ENCODE results near the gene EGF.
"Not testable (repeated sequence)": the region's sequence is repeated elsewhere in the genome, so short reads cannot be mapped to it uniquely, and the experiment has no call there.

Gene EGF

DNA sequence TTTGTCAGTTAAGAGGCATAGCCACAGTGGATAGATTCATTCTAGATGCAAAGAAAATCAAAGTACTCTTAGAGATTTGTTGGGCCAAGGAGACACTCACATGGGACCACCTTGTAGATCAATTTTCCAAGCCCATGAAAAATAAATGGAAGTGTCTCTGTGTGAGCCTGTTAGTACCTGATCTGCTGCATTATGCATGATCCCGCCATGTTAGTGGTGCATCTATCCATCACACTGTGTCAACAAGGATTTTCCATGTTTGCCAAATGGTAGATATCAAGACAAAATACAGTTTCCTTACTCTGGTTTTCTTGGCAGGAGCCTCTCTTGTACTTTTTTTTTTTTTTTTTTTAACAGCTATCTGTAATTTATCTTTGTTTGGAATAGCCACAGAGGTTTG is 112.4 kb downstream of the EGF start:
- no peak for DNase-seq (ENCODE audit: low read depth in 2 of 2, low spot score in 1 of 2)

DNA sequence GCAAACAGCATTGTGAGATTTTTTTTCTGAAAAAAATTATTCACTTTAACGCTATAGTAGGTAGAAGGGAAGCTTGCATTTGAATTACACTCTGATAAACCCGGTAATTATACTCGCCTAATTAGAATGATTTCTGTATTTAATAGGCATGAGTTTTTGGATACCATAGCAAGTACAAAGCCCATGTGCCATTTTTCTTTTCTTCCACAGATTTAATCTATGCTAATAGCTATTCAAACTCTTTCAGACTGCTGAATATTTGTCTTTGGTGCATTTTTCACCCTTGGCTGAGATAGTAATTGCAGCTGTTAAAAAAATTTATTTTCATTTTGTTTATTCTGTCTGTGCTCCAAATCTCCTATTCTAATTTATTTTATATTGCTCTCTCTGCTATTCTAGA is 113.0 kb downstream of the EGF start:
- DNase-seq (ENCODE audit: low read depth in 2 of 2, low spot score in 1 of 2), result no peak

DNA sequence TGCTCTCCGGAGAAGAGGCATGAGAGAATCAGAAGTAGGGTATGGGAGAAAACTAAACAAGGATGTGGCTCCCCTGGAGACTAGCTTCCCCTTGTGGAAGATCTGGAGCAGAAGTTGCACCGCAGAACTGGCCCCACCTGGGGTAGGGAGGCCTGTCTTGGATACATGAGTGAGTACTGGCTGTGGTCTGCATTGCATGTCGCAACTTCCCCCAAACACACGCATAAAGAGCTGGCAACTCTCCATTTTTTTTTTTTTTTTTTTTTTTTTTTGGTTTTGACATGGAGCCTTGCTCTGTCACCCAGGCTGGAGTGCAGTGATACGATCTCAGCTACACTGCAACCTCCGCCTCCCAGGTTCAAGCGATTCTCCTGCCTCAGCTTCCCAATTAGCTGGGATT is 119.9 kb downstream of the EGF start:
- no peak for DNase-seq (ENCODE audit: low read depth in 2 of 2, low spot score in 1 of 2)

DNA sequence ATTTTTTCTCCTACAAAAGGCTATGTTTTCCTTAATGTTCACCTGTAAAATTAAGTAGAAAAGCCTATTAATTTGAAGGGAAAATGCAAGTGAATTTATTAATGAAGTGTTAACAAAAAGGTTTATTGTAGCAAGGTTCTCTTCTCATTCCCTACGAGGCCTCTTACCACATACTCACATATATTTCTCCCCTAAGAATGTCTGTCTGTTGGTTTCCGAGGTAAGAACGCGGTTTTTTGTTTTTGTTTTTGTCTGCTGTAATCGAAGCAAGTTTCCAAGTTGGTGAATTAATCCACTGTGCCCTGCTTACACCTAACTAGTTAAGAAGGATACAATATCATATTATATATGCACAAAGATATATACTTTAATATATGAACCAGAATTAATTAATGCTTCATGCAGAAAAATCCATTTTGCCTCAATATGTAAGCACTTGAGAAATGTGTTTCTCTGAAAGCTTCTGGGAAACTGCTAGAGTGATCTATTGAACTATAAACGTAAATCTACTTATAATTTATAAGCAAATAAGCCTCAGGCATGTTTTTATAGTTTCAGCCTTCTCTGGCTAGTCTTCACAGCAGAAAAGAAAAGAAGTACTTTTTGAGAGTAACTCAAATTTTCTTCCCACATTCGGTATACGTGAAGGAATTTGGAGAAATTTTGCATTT is 120.8 kb downstream of the EGF start:
- DNase-seq (ENCODE audit: low read depth in 2 of 2, low spot score in 1 of 2), result no peak

DNA sequence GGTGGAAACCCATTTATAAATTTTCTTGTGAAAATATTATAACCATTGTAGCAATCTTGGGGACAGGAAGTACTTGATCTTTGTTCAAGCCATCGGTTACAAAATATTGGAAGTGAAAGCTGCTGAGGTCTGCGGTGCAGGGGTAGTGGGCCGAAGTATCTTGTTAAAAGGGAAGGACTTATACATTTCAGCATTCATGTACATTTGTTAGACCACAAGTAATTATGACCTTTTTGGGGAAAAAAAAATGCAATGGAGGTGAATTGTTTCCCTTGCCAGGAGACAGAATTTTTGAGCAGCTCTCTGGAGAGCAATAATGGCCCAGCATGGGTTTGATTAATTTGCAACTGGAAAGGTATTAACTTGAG is 121.3 kb downstream of the EGF start:
- DNase-seq (ENCODE audit: low read depth in 2 of 2, low spot score in 1 of 2), result no peak

DNA sequence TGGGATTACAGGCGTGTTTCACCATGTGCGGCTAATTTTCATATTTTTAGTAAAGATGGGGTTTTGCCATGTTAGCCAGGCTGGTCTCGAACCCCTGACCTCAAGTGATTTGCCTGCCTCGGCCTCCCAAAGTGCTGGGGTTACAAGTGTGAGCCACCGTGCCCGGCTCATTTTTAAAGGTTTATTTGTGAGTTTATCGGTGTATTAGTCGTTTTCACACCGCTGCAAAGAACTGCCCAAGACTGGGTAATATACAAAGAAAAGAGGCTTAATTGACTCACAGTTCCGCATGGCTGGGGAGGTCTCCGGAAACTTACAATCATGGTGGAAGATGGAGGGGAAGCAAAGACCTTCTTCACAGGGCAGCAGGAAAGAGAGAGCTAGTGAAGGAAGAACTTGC is 126.5 kb downstream of the EGF start:
- DNase-seq (ENCODE audit: low read depth in 2 of 2, low spot score in 1 of 2), result not testable (repeated sequence)

DNA sequence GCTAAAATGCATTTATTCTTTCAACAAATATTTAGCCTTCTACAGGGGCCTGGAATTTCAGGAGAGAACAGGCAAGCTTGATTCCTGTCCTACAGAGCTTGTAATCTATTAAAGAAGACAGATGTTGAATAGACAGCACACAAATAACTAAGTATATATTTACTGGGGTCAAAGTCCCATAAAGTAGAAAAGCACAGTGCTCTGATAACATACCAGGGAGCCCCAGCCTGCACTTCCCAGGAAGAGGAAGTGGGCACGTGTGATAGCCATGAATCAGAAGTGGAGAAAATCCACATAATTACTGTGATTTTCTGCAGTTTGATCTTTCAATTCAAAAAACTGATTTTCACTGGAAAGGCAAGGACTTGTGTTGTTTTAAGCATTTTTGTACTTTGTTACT is 129.1 kb downstream of the EGF start:
- no peak for DNase-seq (ENCODE audit: low read depth in 2 of 2, low spot score in 1 of 2)

DNA sequence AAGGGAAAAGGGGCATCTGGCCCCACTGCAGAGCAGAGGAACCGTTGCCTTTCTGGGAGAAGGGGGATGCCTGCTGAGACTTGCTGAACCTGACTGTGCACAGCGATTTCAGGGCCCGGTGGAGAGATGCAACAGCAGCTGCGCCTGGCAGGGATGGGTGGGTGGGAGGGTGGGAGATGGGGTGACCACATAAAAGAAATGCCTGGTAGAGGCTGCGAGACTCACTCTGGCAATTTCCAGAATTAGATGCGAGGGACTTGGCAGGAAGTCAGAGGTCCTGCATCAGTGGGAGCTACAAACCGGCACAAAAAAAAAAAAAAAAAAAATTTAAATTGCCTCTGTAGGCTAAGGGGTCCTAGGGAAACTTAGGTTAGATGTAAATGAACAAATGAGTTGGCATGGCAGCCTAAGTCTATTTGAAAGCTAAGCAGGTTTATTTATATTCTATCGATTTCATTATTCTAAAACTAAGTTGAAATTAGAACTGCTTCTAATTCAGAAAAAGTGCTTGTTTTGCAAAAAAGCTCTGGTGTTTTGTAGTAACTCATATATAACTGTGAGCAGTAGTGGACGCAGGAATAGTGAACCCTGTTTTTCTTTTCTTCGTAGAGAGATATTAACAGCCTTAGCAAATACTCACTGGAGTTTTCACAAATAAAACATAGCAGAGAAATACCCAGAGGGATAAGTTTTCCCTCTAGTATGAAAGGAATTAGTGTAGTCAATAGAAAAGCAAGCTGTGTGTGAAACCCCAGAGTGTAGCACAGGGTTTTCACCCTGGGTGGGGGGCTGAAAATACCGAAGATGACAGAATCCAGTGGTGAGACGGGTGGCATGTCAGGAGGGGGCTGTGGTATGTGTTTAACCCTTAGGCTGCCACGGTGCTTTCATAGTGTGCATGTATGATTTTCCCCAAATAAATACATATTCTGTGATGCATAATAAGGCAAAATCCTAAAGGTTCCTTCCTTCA is 130.1 kb downstream of the EGF start:
- no peak for DNase-seq (ENCODE audit: low read depth in 2 of 2, low spot score in 1 of 2)

DNA sequence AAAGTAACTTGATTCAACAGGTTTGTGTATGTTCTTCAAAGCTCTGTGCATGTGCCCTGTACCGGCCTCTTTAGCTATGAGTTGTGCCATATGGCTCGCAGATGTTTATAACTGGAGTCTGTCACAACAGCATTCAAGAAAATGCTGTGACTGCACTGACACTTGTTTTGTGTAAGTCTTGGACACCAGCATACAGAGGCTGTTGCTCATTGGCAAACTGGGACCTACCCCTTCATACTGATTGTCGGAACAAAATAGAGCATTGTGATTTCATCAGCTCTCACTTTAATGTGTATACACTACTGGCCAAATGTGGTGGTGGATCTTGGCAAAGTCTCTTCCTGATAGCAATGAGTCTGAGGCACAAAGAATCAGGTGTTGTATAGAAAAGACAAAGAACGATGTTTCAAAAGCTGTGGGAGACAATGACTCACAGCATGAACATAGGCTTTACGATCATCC is 133.9 kb downstream of the EGF start:
- DNase-seq (ENCODE audit: low read depth in 2 of 2, low spot score in 1 of 2), result no peak

DNA sequence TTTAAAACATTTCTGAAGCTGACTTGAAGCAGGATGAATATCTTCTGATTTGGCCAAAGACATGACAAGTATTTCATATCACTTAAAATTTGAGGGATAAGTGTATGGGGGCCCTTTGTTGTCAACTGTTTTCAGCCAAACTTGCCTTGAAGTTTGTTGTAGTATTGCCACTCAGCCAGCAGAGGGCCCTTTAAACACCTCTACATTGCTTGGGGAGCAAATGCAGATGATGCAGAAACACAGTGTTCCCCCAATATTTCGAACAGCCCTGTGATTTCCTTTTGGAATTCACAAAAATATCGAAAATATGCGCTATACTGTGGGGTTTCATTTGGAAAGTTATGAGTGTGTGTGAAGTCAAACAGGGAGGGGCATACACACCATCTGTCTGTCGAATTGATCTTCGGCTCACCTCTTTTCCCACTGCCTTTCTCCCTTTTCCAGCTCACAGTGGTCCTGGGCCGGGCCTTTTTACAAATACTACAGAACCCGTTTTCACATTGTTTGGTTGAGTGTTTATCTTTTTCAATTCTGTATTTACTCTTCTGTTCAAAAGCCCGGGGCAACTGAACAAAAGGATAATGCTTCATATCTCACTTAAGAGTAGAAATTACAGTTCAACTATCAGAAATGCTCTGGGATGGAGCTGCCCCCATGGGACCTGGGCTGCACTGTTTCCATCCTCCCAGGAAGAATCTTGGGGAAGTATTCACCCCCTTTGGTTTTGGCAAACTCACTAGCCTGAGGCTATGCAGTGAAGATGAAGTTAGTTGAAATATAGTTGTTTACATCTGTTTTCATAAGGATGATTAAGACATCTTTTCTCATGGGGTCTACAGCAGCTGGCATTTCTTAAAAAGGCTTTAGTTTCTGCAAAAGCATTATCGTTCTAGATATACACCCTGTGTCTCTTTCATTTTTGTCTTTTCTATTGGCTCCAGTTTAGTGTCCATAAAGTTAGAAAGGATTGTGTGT is 137.6 kb downstream of the EGF start:
- DNase-seq (ENCODE audit: low read depth in 2 of 2, low spot score in 1 of 2), result peak; percentile 19 to 20

DNA sequence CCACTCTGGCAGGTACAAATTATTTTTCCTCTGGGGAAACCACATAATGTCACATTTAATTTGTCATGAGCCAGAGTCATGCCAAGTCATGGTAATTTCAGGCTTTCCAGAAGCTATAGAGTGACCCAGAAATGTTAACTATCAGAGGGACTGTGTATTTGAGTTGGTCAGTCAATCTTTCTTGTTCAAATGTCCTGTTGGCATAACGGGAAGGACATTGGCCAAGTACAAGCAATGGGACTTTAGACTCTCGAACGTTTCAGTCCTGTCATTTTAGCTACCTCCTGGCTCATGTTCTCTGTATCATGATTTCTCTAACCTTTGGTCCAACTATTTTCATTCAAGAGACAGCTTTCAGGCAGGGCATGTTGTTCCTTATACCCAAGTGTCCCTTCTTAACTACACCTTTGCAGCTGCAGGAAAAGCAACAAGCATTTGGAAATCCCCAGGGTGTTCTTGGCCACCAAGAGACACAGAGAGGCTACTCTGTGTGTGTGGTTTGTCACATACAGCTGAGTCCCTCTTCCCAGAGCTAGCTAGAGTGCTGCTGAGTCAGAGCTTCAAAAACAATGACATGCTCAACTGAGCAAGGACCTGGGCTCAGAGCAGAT is 142.6 kb downstream of the EGF start:
- DNase-seq (ENCODE audit: low read depth in 2 of 2, low spot score in 1 of 2), result no peak

DNA sequence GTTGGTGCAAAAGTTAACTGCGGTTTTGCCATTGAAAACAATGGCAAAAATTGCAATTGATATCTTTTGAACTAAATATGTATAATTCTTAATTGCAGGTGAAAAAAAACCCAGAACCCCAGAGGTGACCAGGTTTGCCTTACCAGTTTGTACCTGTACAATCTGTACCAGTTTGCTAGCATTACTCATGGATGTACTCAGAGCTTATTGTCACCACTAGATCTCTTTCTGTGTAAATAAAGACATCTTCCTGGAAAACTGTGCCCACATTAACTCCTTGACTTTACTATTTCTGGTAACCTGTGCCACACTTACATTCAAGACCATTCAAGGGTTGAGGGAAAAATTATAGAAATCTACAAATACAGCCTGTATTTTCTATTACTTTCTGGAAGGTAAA is 146.0 kb downstream of the EGF start:
- DNase-seq (ENCODE audit: low read depth in 2 of 2, low spot score in 1 of 2), result no peak

DNA sequence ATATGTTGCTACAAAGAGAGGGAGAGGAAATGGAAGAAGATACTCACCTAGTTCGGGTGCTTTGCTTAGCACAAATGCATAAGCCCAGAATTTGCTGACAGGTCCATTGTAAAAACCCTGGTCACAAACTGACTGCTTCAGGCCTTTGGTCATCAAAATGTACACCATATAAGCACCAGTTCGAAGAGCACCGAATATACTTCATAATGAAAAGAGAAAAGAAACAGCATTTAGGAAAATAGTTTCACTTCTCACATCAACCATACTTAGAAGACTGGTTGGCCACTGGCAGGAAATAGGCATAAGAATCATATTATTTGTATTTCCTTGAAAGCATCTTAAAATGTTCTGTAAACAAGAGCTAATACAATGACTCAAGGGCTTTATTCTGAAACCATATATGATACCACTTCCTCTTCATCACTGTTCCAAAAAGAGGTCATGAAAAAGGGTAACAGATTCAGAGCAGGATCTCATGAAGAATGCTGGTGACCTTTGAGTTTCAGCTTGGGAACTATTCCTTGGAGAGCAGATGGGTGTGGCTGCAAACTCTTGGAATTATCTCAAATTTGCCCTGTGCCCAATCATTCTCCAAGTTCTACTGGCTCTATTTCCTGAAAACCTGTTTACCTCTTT is 147.0 kb downstream of the EGF start:
- DNase-seq (ENCODE audit: low read depth in 2 of 2, low spot score in 1 of 2), result no peak

DNA sequence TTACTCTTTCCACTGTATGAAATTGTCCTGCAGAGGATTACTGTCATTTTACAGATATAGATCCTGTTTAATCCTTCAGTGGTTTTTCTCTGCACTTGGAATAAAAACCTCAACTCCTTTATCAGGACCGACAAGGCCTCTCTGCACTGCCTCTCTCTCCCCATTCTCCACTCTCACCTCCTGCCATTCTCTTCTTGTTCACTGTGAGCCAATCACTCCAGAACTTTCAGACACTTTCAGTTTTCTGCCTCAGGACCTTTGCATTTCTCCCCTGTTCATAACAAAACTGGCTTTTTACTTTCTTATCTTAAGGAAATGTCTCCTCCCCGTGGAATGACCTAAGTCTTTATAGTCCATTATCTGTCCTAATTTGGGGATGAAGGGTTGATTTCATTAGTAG is 148.4 kb downstream of the EGF start:
- no peak for DNase-seq (ENCODE audit: low read depth in 2 of 2, low spot score in 1 of 2)
